SK-N-SH (cell line): ENCODE data around the gene CST2. TPM values are rescaled to one million over a fixed set of nuclear protein-coding genes. Genes with fewer than 3 reads are reported as not detected.

Experiments used
- CTCF ChIA-PET: fragments of 300-600, 350-600 bp; formaldehyde crosslinking; extraction: SDS; loops from one replicate; lab custom pipeline; 2021; lab: Yijun Ruan, JAX
- POLR2A ChIA-PET: fragments of 350-600 bp; sonication (Branson Sonifier 250); formaldehyde crosslinking; extraction: SDS; loops from one replicate; lab custom pipeline; 2020; ENCODE audit warnings: antibody characterized with exemption, inconsistent platforms; lab: Yijun Ruan, JAX
- DNase-seq: peaks from one replicate; pipeline ENCODE4 v3.0.0; 2012
- H2AFZ ChIP-seq: fragments of 200-600 bp; sonication (generic); 2 replicates; pipeline ENCODE4 v1.8.1; 2016; ENCODE audit warnings: antibody characterized with exemption, mild to moderate bottlenecking, low read depth
- H3F3A ChIP-seq: fragments of 200-600 bp; sonication (generic); replicated peaks from 2 replicates; pipeline ENCODE3; 2016; ENCODE audit warnings: antibody characterized with exemption, mild to moderate bottlenecking; ENCODE audit not compliant: insufficient read depth
- H3K27ac ChIP-seq, 2 experiments: fragments of 200-500 bp in 1 of 2; fragments of 200-600 bp in 1 of 2; sonication (Bioruptor generic) in 1 of 2; sonication (generic), shearing (Covaris generic) in 1 of 2; 2 replicates each; pipeline versions ENCODE4 v1.5.1 to v1.6.1; 2014 to 2016; ENCODE audit warnings: low read depth in 2 of 2, inconsistent platforms in 1 of 2, low read length in 1 of 2, mild to moderate bottlenecking in 1 of 2, mixed read lengths in 1 of 2
- H3K27me3 ChIP-seq: fragments of 200-600 bp; sonication (generic), shearing (Covaris generic); 2 replicates; pipeline ENCODE4 v1.6.1; 2016; ENCODE audit warnings: mixed run types; ENCODE audit not compliant: insufficient read depth
- H3K36me3 ChIP-seq, 2 experiments: fragments of 200-500 bp in 1 of 2; fragments of 200-600 bp in 1 of 2; sonication (Bioruptor generic) in 1 of 2; sonication (generic) in 1 of 2; replicated peaks in 1 of 2; 2 replicates each; pipeline versions ENCODE3 to v1.5.1; 2014 to 2016; ENCODE audit warnings: low read length in 1 of 2, mild to moderate bottlenecking in 1 of 2; ENCODE audit not compliant: insufficient read depth in 2 of 2, control insufficient read depth in 1 of 2
- H3K4me1 ChIP-seq, 2 experiments: fragments of 200-500 bp in 1 of 2; fragments of 200-600 bp in 1 of 2; sonication (Bioruptor generic) in 1 of 2; sonication (generic), shearing (Covaris generic) in 1 of 2; 2 replicates each; pipeline versions ENCODE4 v1.5.1 to v1.6.1; 2014 to 2016; ENCODE audit warnings: low read depth in 1 of 2, low read length in 1 of 2, mixed run types in 1 of 2; ENCODE audit not compliant: insufficient read depth in 2 of 2, control insufficient read depth in 1 of 2
- H3K4me2 ChIP-seq: fragments of 200-600 bp; sonication (generic), shearing (Covaris generic); 2 replicates; pipeline ENCODE4 v1.6.1; 2017; ENCODE audit warnings: mixed run types
- H3K4me3 ChIP-seq, 2 experiments: fragments of 200-500 bp in 1 of 2; fragments of 200-600 bp in 1 of 2; sonication (Bioruptor generic) in 1 of 2; sonication (generic), shearing (Covaris generic) in 1 of 2; 2 replicates each; pipeline versions ENCODE4 v1.5.1 to v1.8.1; 2014 to 2016; ENCODE audit warnings: low read depth in 2 of 2, inconsistent platforms in 1 of 2, low read length in 1 of 2, mild to moderate bottlenecking in 1 of 2, mixed read lengths in 1 of 2, moderate library complexity in 1 of 2
- H3K79me2 ChIP-seq: fragments of 200-600 bp; sonication (generic); 2 replicates; pipeline ENCODE4 v1.8.1; 2017; ENCODE audit warnings: mild to moderate bottlenecking; ENCODE audit not compliant: insufficient read depth
- H3K9ac ChIP-seq: fragments of 200-600 bp; sonication (generic); 2 replicates; pipeline ENCODE4 v1.6.1; 2017; ENCODE audit warnings: mixed run types
- H3K9me2 ChIP-seq: fragments of 200-600 bp; sonication (generic); 2 replicates; pipeline ENCODE4 v1.6.1; 2017; ENCODE audit warnings: mixed run types
- H3K9me3 ChIP-seq: fragments of 200-600 bp; sonication (generic); 2 replicates; pipeline ENCODE4 v1.6.1; 2017; ENCODE audit warnings: mixed run types, mild to moderate bottlenecking, moderate library complexity
- H4K20me1 ChIP-seq: fragments of 200-600 bp; sonication (generic); 2 replicates; pipeline ENCODE4 v1.6.1; 2017; ENCODE audit warnings: mild to moderate bottlenecking, mixed run types; ENCODE audit not compliant: insufficient read depth
- CHD2 ChIP-seq: fragments of 150-350 bp; IDR thresholded peaks from 2 replicates; pipeline ENCODE4 v1.6.1; 2018; ENCODE audit warnings: low read length; ENCODE audit not compliant: partially characterized antibody
- CTCF ChIP-seq: fragments of 200-600 bp; sonication (generic); IDR thresholded peaks from 2 replicates; pipeline ENCODE4 v1.6.1; 2017; ENCODE audit warnings: antibody characterized with exemption, mild to moderate bottlenecking, moderate library complexity
- EP300 ChIP-seq, 2 experiments: IDR thresholded peaks; 2 replicates each; pipeline versions ENCODE4 v1.4.0 to v1.6.1; 2012; ENCODE audit warnings: borderline replicate concordance in 1 of 2, low read depth in 1 of 2, low read length in 1 of 2
- EZH2phosphoT487 ChIP-seq: fragments of 200-600 bp; sonication (generic); IDR thresholded peaks from 2 replicates; pipeline ENCODE4 v1.6.1; 2017; ENCODE audit warnings: low read depth, mixed run types, mild to moderate bottlenecking, antibody characterized with exemption, moderate library complexity, borderline replicate concordance
- FOXJ3 ChIP-seq: sonication (generic); formaldehyde crosslinking; IDR thresholded peaks from 2 replicates; pipeline ENCODE4 v1.5.1; 2020; ENCODE audit warnings: mild to moderate bottlenecking, missing genetic modification reagents
- MEF2A ChIP-seq: IDR thresholded peaks from 2 replicates; pipeline ENCODE4 v1.4.0; 2012; ENCODE audit warnings: low read depth, borderline replicate concordance
- NRF1 ChIP-seq: IDR thresholded peaks from 2 replicates; pipeline ENCODE4 v1.6.1; 2012; ENCODE audit warnings: low read depth, mild to moderate bottlenecking, low read length
- PBX3 ChIP-seq: IDR thresholded peaks from 2 replicates; pipeline ENCODE4; 2012
- POLR2AphosphoS5 ChIP-seq: IDR thresholded peaks from 2 replicates; pipeline ENCODE4 v1.6.1; 2012; ENCODE audit warnings: low read depth, low read length
- RCOR1 ChIP-seq: fragments of 150-350 bp; IDR thresholded peaks from 2 replicates; pipeline ENCODE4 v1.6.1; 2017; ENCODE audit warnings: antibody characterized with exemption, low read length
- REST ChIP-seq: IDR thresholded peaks from 2 replicates; pipeline ENCODE4 v1.6.1; 2012; ENCODE audit warnings: mild to moderate bottlenecking, low read depth, low read length, moderate library complexity
- TAF1 ChIP-seq: IDR thresholded peaks from 2 replicates; pipeline ENCODE4 v1.6.1; 2012; ENCODE audit warnings: low read depth, mild to moderate bottlenecking, low read length, moderate library complexity, borderline replicate concordance
- TEAD4 ChIP-seq: IDR thresholded peaks from 2 replicates; pipeline ENCODE4 v1.4.0; 2012; ENCODE audit warnings: mild to moderate bottlenecking, borderline replicate concordance; ENCODE audit not compliant: insufficient read depth
- ZBTB33 ChIP-seq: IDR thresholded peaks from 2 replicates; pipeline ENCODE4 v1.4.0; 2012; ENCODE audit warnings: low read depth, borderline replicate concordance
- WGBS: methylation state at CpG from one replicate; pipeline ENCODE4 v1.1.6; 2017; ENCODE audit warnings: low lambda C conversion rate; 5-methylcytosine and 5-hydroxymethylcytosine counted together
- polyA plus RNA-seq, 3 experiments: library from polyadenylated mRNA; depleted of rRNA; stranded (reverse); fragments of >200 nt; gene quantifications; 2 replicates each; pipeline ENCODE4 v1.2.3, GENCODE V29; 2012

CST2 gene
- polyA plus RNA-seq, 1 of the 3 experiments (the other 2 are of a cell fraction) = not detected

- no peaks in the 10 kb centered on the region for H3K9me2 ChIP-seq
- no peaks in the 10 kb centered on the region for H4K20me1 ChIP-seq
- H3K4me1 ChIP-seq = no peaks in the 10 kb centered on the region
- H3K27ac ChIP-seq = no peak overlapping the region
- H3K9me3 ChIP-seq = no peaks in the 10 kb centered on the region
- no peak overlapping the region for H3K4me2 ChIP-seq
- no peak overlapping the region for H2AFZ ChIP-seq
- H3K27me3 ChIP-seq = no peaks in the 10 kb centered on the region
- WGBS = 0% methylated on average over 1 of the region's 2 CpGs
- ChIA-PET CTCF (no interaction called here), POLR2A (no interaction called here)
- no peak overlapping the region for H3K4me3 ChIP-seq
- H3K79me2 ChIP-seq = no peaks in the 10 kb centered on the region
- DNase-seq = no peak
- no peaks in the 10 kb centered on the region for H3F3A ChIP-seq
- H3K9ac ChIP-seq = no peak overlapping the region
- no peak for TF ChIP-seq NRF1
- no peak for TF ChIP-seq POLR2AphosphoS5
- TF ChIP-seq EP300 (IDR thresholded peaks at IDR 0.05; ENCODE audit: borderline replicate concordance in 1 of 2, low read depth in 1 of 2, low read length in 1 of 2) = no peak
- TF ChIP-seq REST = no peak
- TF ChIP-seq EZH2phosphoT487 = no peak
- TF ChIP-seq TAF1 = no peak
- no peak for TF ChIP-seq MEF2A
- TF ChIP-seq TEAD4 = no peak
- TF ChIP-seq RCOR1 = no peak
- no peak for TF ChIP-seq FOXJ3 (CRISPR knock-in tag)
- no peak for TF ChIP-seq PBX3
- TF ChIP-seq CTCF = no peak
- no peak for TF ChIP-seq CHD2
- TF ChIP-seq ZBTB33 = no peak
- H3K36me3 ChIP-seq = no peaks in the 10 kb centered on the region
Observed at GRCh38 chr20:23823621-23824324, 2.8 kb downstream of the CST2 start.
